SK-N-SH treated with all-trans-retinoic acid at 6 μM for 48 hours (cell line): ENCODE measurements around the gene SQSTM1.

Experiments
- GLIS3 ChIP-seq: fragments of 250-450 bp; sonication (Bioruptor Pico); IDR thresholded peaks from 2 replicates; pipeline ENCODE4 v1.5.0; 2020; ENCODE audit warnings: mild to moderate bottlenecking, moderate library complexity
- TCF4 ChIP-seq: fragments of 250-450 bp; sonication (Bioruptor Pico); IDR thresholded peaks from 2 replicates; pipeline ENCODE4 v1.8.0; 2021; ENCODE audit warnings: mild to moderate bottlenecking, moderate library complexity, borderline replicate concordance
- TF ChIP-seq, protein P1 (sequence below): fragments of 250-450 bp; sonication (Bioruptor Pico); IDR thresholded peaks from 2 replicates; pipeline ENCODE4 v1.5.1; 2021; ENCODE audit warnings: mild to moderate bottlenecking, moderate library complexity

DNA sequence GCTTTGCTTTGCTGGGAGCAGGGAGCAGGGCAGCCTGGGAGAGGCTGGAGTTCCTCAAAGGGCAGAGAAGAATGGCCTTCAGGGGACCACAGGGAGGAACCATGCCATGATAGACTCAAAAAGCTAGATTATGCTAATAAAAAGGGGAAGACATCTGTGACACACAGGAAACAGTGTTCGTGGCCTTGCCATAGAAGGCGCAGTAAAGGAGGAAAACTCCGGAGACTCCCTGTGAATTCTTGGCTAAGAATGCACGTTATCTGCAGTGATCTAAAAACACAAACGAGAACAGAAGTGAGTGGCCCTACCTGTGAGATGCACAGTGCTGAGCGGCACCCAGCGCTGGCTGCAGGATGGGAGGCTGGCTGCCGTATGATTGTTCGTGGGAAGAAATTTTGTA lies 42.8 kb upstream of the SQSTM1 start:
- no peak for TF ChIP-seq TCF4 (CRISPR knock-in tag)
- no peak for TF ChIP-seq GLIS3 (CRISPR knock-in tag)
- TF ChIP-seq, protein P1, sequence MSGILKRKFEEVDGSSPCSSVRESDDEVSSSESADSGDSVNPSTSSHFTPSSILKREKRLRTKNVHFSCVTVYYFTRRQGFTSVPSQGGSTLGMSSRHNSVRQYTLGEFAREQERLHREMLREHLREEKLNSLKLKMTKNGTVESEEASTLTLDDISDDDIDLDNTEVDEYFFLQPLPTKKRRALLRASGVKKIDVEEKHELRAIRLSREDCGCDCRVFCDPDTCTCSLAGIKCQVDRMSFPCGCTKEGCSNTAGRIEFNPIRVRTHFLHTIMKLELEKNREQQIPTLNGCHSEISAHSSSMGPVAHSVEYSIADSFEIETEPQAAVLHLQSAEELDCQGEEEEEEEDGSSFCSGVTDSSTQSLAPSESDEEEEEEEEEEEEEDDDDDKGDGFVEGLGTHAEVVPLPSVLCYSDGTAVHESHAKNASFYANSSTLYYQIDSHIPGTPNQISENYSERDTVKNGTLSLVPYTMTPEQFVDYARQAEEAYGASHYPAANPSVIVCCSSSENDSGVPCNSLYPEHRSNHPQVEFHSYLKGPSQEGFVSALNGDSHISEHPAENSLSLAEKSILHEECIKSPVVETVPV (CRISPR knock-in tag), result no peak
